ENCODE data around the gene MYH8.

- TF ChIP-seq CTCF (IDR thresholded peaks at IDR 0.05), result no peak
- no peak for TF ChIP-seq POLR2A (IDR thresholded peaks at IDR 0.05)
Measured at GRCh38 chr17:10435096-10435495, 13.3 kb upstream of the MYH8 start.
